Measurements from ENCODE around the gene BCAS1.

Gene BCAS1

GRCh38 chr20:53942472-53942816 lies 128.0 kb downstream of the BCAS1 start:
- H3K27ac ChIP-seq (ENCODE audit: low read length) = peak overlapping the region; percentile 96

GRCh38 chr20:53941680-53942471 lies 128.5 kb downstream of the BCAS1 start:
- TF ChIP-seq EZH2 (optimal IDR thresholded peaks at IDR 0.05; ENCODE audit: low read depth, low read length) = no peak
- TF ChIP-seq EZH2phosphoT487 (IDR thresholded peaks at IDR 0.05; ENCODE audit: low read length) = no peak
- no peak for TF ChIP-seq CTCF (IDR thresholded peaks at IDR 0.05; ENCODE audit: low read length)
- peak overlapping the region; percentile 42 for H3K4me3 ChIP-seq (ENCODE audit: low read length)
- H3K79me2 ChIP-seq (ENCODE audit: low read length) = peaks cover 14% of the 10 kb centered on the region
- H3K9me3 ChIP-seq (replicated peaks; ENCODE audit: insufficient read depth, low read length) = no peaks in the 10 kb centered on the region
- peak overlapping the region; percentile 75 for H3K9ac ChIP-seq (ENCODE audit: low read length)
- H3K27me3 ChIP-seq (replicated peaks; ENCODE audit: insufficient read depth, low read length) = no peaks in the 10 kb centered on the region
- H3K36me3 ChIP-seq (replicated peaks; ENCODE audit: insufficient read depth, low read length) = no peaks in the 10 kb centered on the region
- H3K4me2 ChIP-seq (ENCODE audit: low read depth, low read length) = peak overlapping the region; percentile 84
- peak overlapping the region; percentile 96 for H3K27ac ChIP-seq (ENCODE audit: low read length)
- peaks cover 46% of the 10 kb centered on the region for H3K4me1 ChIP-seq (ENCODE audit: low read length)
- H2AFZ ChIP-seq (ENCODE audit: low read length) = peak overlapping the region; percentile 75
- H4K20me1 ChIP-seq (ENCODE audit: insufficient read depth, low read length) = no peaks in the 10 kb centered on the region
- H3F3A ChIP-seq (ENCODE audit: insufficient read depth, low read length) = peaks cover 27% of the 10 kb centered on the region
- peak; percentile 71 for DNase-seq
- no peaks in the 10 kb centered on the region for H3K9me2 ChIP-seq (replicated peaks; ENCODE audit: insufficient read depth, low read length)

More at GRCh38 chr20:53942472-53942816, 128.0 kb downstream of the BCAS1 start:
- H2AFZ ChIP-seq (ENCODE audit: low read length) = peak overlapping the region; percentile 75
- DNase-seq = no peak
- H3K36me3 ChIP-seq (replicated peaks; ENCODE audit: insufficient read depth, low read length) = no peaks in the 10 kb centered on the region
- peak overlapping the region; percentile 84 for H3K4me2 ChIP-seq (ENCODE audit: low read depth, low read length)
- no peaks in the 10 kb centered on the region for H3K9me3 ChIP-seq (replicated peaks; ENCODE audit: insufficient read depth, low read length)
- peaks cover 27% of the 10 kb centered on the region for H3F3A ChIP-seq (ENCODE audit: insufficient read depth, low read length)
- H3K4me1 ChIP-seq (ENCODE audit: low read length) = peaks cover 46% of the 10 kb centered on the region
- TF ChIP-seq EZH2 (optimal IDR thresholded peaks at IDR 0.05; ENCODE audit: low read depth, low read length) = no peak
- TF ChIP-seq CTCF (IDR thresholded peaks at IDR 0.05; ENCODE audit: low read length) = no peak
- no peak for TF ChIP-seq EZH2phosphoT487 (IDR thresholded peaks at IDR 0.05; ENCODE audit: low read length)
- no peaks in the 10 kb centered on the region for H3K27me3 ChIP-seq (replicated peaks; ENCODE audit: insufficient read depth, low read length)
- H3K9me2 ChIP-seq (replicated peaks; ENCODE audit: insufficient read depth, low read length) = no peaks in the 10 kb centered on the region
- H4K20me1 ChIP-seq (ENCODE audit: insufficient read depth, low read length) = no peaks in the 10 kb centered on the region
- peaks cover 14% of the 10 kb centered on the region for H3K79me2 ChIP-seq (ENCODE audit: low read length)
- H3K4me3 ChIP-seq (ENCODE audit: low read length) = peak overlapping the region; percentile 42; the same call in 1 of the 2 replicates
- peak overlapping the region; percentile 75 for H3K9ac ChIP-seq (ENCODE audit: low read length)

- Histone ChIP-seq H3K4me2 (ENCODE audit: low read depth, low read length) (peak overlapping the region; percentile 75), H3K36me3 (replicated peaks; ENCODE audit: insufficient read depth, low read length) (no peaks in the 10 kb centered on the region), H3K4me1 (ENCODE audit: low read length) (peaks cover 49% of the 10 kb centered on the region), H2AFZ (ENCODE audit: low read length) (peak overlapping the region; percentile 68; the same call in 1 of the 2 replicates), H3K9ac (ENCODE audit: low read length) (peak overlapping the region; percentile 75), H3K27me3 (replicated peaks; ENCODE audit: insufficient read depth, low read length) (no peaks in the 10 kb centered on the region), H3K9me3 (replicated peaks; ENCODE audit: insufficient read depth, low read length) (no peaks in the 10 kb centered on the region), H3K79me2 (ENCODE audit: low read length) (peaks cover 14% of the 10 kb centered on the region), H3K9me2 (replicated peaks; ENCODE audit: insufficient read depth, low read length) (no peaks in the 10 kb centered on the region), H4K20me1 (ENCODE audit: insufficient read depth, low read length) (no peaks in the 10 kb centered on the region), H3K4me3 (ENCODE audit: low read length) (peak overlapping the region; percentile 37), H3F3A (ENCODE audit: insufficient read depth, low read length) (peaks cover 27% of the 10 kb centered on the region), H3K27ac (ENCODE audit: low read length) (peak overlapping the region; percentile 96)
- TF ChIP-seq CTCF (IDR thresholded peaks at IDR 0.05; ENCODE audit: low read length) (no peak), EZH2phosphoT487 (IDR thresholded peaks at IDR 0.05; ENCODE audit: low read length) (no peak), EZH2 (optimal IDR thresholded peaks at IDR 0.05; ENCODE audit: low read depth, low read length) (no peak)
- DNase-seq = peak; percentile 56
These were observed 129.4 kb downstream of the BCAS1 start for GRCh38 chr20:53940907-53941545.
